HEK293T (cell line): ENCODE results near the gene RNU1-3.
"Not testable (repeated sequence)": the region's sequence is repeated elsewhere in the genome, so short reads cannot be mapped to it uniquely, and the experiment has no call there.

Experiments used
- BHLHE40 ChIP-seq: fragments of 450-650 bp; IDR thresholded peaks from 2 replicates; pipeline ENCODE4 v1.6.1; 2016; ENCODE audit warnings: mild to moderate bottlenecking, moderate library complexity, borderline replicate concordance
- CTBP1 ChIP-seq: fragments of 450-650 bp; IDR thresholded peaks from 2 replicates; pipeline ENCODE4 v1.6.1; 2016; ENCODE audit warnings: borderline replicate concordance
- ELF4 ChIP-seq: fragments of 450-650 bp; IDR thresholded peaks from 2 replicates; pipeline ENCODE4 v1.6.1; 2017; ENCODE audit warnings: antibody characterized with exemption
- FOXA1 ChIP-seq: fragments of 450-650 bp; IDR thresholded peaks from 2 replicates; pipeline ENCODE4 v1.6.1; 2016; ENCODE audit warnings: mild to moderate bottlenecking
- FOXK2 ChIP-seq: fragments of 450-650 bp; IDR thresholded peaks from 2 replicates; pipeline ENCODE4 v1.6.1; 2016; ENCODE audit warnings: mild to moderate bottlenecking
- FOXM1 ChIP-seq: fragments of 450-650 bp; IDR thresholded peaks from 2 replicates; pipeline ENCODE4 v1.6.1; 2017; ENCODE audit warnings: mild to moderate bottlenecking, borderline replicate concordance
- HDGF ChIP-seq: fragments of 450-650 bp; IDR thresholded peaks from 2 replicates; pipeline ENCODE4 v1.6.1; 2017; ENCODE audit warnings: antibody characterized with exemption, borderline replicate concordance
- L3MBTL2 ChIP-seq: fragments of 450-650 bp; conservative IDR thresholded peaks from 2 replicates; pipeline ENCODE4 v1.6.1; 2016; ENCODE audit warnings: mild to moderate bottlenecking
- NFRKB ChIP-seq: fragments of 450-650 bp; IDR thresholded peaks from 2 replicates; pipeline ENCODE4 v1.6.1; 2016; ENCODE audit warnings: mild to moderate bottlenecking, moderate library complexity
- SP1 ChIP-seq: fragments of 450-650 bp; IDR thresholded peaks from 2 replicates; pipeline ENCODE4 v1.6.1; 2017
- SUZ12 ChIP-seq: fragments of 450-650 bp; IDR thresholded peaks from 2 replicates; pipeline ENCODE4 v1.6.1; 2016; ENCODE audit warnings: mild to moderate bottlenecking
- TARDBP ChIP-seq: fragments of 450-650 bp; IDR thresholded peaks from 2 replicates; pipeline ENCODE4 v1.6.1; 2016
- TF ChIP-seq, protein P1 (sequence below): fragments of 450-650 bp; IDR thresholded peaks from 2 replicates; pipeline ENCODE4 v1.6.1; 2016

- TF ChIP-seq SP1, FOXK2, CTBP1, ELF4, FOXM1, FOXA1, TARDBP, BHLHE40, L3MBTL2, HDGF, NFRKB, SUZ12: not testable (repeated sequence)
- TF ChIP-seq, protein P1, sequence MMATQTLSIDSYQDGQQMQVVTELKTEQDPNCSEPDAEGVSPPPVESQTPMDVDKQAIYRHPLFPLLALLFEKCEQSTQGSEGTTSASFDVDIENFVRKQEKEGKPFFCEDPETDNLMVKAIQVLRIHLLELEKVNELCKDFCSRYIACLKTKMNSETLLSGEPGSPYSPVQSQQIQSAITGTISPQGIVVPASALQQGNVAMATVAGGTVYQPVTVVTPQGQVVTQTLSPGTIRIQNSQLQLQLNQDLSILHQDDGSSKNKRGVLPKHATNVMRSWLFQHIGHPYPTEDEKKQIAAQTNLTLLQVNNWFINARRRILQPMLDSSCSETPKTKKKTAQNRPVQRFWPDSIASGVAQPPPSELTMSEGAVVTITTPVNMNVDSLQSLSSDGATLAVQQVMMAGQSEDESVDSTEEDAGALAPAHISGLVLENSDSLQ = not testable (repeated sequence)
Measured at GRCh38 chr1:16685445-16686371, 19.0 kb upstream of the RNU1-3 start.
